ENCODE data around the gene MACROH2A2.
"Not testable (repeated sequence)": the region's sequence is repeated elsewhere in the genome, so short reads cannot be mapped to it uniquely, and the experiment has no call there.

Gene MACROH2A2

DNA sequence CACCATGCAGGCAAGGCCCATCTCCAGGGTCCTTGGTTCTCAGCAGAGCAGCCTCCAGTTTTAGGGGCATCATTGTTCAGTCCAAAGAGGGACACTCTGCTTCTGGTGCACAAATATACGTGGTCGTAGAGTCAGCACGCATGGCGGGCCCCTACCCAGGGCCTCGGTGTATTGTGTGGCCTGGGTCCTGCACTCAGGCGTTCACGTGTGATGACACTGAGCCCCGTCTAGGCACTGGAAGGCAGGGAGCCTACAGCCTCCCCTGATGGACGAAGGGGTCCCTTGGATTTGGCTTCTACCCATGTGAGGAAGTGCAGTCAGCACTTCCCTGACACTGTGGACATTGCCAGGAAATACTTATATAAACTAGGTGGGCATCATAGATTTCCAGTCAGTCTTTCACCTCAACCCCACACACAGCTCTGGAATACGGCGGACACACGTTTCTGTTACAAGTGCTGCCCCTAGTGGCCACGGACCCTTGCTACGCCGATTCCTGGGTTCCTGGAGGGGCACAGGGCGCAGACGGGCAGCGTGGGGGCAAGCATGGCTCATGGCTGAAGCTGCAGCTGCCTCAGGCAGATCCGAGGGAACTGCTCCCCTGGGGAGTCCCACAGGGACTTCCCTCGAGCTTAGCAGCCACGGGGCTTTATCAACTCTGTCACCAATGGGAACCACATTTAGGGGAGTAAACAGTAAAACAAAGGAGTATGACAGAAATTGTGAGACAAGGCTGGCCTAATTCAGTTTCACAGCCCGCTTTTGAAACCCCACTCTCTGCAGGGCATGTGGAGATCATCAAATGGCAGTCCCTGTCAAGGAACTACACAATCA is 54.5 kb downstream of the MACROH2A2 start:
- no peak for DNase-seq

DNA sequence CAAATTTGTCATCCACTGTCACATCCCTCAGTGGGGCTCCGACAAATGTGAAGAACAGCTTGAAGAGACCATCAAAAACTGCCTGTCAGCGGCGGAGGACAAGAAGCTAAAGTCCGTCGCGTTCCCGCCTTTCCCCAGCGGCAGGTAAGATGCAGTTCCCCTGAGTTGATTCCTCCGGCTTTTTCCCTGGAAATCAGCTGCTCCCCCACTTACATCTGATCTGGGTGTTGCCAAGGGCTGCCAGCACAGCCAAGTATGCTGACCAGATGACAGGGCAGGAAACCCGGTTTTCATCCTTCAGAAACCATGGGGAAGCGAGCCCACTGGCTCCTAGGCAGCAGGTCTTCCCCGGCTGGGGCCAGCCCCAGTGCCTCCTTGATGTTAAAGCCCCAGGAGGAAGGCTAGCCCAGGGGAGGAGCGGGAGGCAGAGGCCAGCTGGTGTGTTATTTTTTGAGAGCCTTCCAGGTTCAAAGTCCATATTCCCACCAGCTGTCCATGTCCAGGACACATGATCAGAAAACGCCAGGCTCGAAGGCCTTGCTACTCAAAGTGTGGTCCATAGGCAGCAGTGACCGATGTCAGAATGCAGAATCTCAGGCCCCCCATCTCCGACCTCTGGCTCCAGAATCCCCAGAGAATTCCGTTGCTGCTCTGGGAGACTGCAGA is 56.6 kb downstream of the MACROH2A2 start:
- no peak for DNase-seq

GRCh38 chr10:70111496-70111895 is 58.9 kb downstream of the MACROH2A2 start:
- DNase-seq, result no peak

GRCh38 chr10:70112071-70112470 is 59.4 kb downstream of the MACROH2A2 start:
- DNase-seq, result no peak

DNA sequence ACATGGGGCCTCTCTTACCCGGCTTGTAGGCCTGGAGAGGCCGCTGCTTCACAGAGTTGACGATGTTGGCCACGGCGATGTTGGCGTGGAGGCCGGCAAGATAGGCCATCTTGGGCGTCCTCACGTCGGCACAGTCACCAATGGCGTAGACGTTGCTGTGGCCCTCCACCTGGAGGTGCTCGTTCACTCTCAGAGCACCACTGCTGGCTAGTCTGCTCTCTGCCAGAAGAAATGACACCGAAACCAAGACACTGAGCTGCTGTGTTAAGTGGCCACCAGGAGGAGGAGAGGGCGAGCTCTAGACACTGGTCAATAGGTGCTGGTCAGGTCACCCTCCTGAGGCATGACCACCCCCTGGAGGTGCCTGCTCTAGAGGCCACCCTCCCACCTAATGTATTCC is 62.3 kb downstream of the MACROH2A2 start:
- DNase-seq, result no peak

DNA sequence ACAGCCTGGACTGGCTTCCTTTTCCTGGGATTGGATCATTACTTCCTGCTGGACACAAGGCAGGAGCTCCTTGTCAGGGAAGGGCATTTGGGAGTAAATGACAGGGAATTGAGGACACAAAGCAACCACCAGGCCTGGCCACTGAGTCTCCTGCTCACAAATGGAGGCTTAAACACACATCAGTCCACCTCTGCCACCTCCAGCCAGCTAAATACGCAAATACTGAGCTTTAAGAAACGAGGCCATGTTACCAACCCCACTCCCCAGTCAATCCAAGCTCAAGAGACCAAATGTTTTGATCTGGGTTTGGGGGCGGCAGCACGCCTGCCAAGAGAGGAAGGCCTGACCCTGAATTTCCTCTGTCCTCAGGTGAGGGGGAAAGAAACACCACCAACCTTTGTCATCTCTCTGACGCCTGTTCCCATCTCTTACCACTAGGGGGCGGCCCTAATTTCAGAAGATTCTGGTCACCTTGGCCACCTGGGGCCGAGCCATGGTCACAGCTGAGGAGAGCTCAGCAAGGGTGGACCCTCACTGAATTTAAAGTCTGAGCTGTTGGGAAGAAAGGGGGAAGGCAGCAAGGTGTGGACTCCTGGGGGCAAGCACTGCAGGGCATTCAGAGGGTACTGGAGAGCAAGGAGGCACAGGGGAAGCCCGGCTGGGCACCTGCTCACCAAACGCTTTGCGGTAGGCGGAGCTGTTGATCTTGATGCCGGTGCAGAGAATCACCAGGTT is 63.5 kb downstream of the MACROH2A2 start:
- DNase-seq, result peak; percentile 42

DNA sequence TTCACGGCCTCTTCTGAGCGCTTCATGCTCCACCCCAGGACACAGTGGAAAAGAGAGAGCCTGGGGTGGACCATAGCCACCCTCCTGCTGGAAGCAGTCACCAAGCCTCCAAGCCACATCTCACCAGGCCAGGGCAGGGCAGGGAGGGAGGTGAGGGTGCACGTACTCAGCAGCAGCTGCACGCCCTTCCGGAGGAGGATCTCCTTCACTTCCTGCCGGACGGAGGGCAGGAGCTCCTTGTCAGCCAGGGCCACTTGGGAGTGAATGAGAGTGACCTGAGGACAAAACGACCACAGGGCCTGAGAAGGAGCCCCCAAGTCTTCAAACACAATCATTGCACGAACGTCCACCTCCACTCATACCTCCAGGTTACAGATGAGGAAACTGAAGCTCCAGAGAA is 65.0 kb downstream of the MACROH2A2 start:
- DNase-seq, result no peak

DNA sequence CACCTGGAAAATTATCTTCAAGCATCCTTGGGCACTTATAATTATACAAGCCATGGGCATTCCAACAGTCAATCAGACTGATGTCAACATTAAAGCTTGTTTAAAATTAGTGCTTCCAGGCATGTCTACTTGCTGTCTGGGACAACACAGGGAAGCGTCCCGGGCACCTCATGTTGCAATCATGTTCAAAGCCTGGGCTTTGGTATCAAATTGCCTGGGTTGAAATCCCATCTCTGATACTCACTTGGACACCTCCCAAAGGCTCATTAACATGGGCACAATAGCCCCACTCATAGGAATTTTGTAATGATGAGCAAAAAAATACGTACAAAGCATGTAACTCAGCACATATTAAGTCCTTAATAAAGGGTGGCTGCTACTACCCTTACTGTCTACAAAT is 65.5 kb downstream of the MACROH2A2 start:
- no peak for DNase-seq

DNA sequence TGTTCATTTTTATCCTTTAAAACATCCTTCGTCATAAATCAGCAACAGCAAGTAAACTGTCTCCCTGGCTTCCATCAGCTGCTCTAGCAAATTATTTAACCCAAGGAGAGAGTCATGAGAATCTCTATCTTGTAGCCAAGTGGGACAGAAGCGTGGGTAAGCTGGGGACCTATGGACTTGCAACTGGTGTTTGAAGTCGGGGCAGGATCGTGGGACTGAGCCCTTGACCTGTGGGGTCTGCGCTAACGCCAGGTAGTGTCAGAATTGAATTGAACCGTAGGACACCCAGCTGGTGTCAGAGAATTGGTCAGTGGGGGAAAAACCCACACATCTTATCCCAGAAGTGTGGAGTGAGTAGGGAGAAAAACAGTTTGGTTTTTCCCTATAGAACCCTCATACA is 66.6 kb downstream of the MACROH2A2 start:
- DNase-seq, result no peak

GRCh38 chr10:70119623-70120022 is 67.0 kb downstream of the MACROH2A2 start:
- no peak for DNase-seq

- no peak for DNase-seq
Observed at GRCh38 chr10:70120417-70120816, 67.8 kb downstream of the MACROH2A2 start.

- no peak for DNase-seq
Observed at GRCh38 chr10:70121281-70121949, 68.8 kb downstream of the MACROH2A2 start.

GRCh38 chr10:70122742-70123141 is 70.1 kb downstream of the MACROH2A2 start:
- no peak for DNase-seq

- not testable (repeated sequence) for DNase-seq
Observed at GRCh38 chr10:70123166-70123565, 70.5 kb downstream of the MACROH2A2 start.

GRCh38 chr10:70123817-70124216 is 71.2 kb downstream of the MACROH2A2 start:
- DNase-seq, result no peak

DNA sequence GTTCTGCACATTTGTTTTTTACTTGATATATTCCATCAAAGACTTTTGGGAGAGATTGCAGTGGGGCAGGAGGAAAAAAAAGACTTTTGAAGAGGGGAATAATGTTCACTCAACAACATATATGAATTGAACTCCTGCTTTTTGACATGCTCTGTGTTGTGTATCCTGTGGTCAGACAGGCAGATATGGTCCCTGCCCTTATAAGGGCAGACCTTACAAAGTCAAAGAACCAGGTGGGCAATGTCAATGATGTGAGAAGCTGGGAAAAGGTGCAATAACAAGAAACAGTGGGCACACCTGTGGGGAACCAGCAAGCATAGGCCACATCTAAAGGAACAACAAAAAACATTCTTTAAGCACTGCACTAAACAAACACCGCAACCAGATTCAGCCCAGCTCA is 71.8 kb downstream of the MACROH2A2 start:
- DNase-seq, result no peak

DNA sequence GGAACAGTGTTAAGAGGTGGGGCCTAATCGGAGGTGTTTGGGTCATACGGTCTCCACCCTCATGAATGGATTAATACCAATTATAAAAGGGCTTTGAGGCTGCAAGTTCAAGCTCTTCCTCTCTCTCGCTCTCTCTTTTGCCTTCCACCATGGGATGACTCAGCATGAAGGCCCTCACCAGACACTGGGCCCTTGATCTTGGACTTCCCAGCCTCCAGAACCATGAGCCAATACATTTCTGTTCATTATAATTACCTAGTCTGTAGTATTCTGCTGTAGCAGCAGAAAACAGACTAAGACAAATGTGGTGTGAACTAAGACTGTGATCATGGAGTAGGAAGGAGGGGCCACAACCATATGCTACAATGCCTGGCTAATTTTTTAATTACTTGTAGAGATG is 72.3 kb downstream of the MACROH2A2 start:
- DNase-seq, result no peak

- no peak for DNase-seq
Observed at GRCh38 chr10:70125918-70126552, 73.4 kb downstream of the MACROH2A2 start.

DNA sequence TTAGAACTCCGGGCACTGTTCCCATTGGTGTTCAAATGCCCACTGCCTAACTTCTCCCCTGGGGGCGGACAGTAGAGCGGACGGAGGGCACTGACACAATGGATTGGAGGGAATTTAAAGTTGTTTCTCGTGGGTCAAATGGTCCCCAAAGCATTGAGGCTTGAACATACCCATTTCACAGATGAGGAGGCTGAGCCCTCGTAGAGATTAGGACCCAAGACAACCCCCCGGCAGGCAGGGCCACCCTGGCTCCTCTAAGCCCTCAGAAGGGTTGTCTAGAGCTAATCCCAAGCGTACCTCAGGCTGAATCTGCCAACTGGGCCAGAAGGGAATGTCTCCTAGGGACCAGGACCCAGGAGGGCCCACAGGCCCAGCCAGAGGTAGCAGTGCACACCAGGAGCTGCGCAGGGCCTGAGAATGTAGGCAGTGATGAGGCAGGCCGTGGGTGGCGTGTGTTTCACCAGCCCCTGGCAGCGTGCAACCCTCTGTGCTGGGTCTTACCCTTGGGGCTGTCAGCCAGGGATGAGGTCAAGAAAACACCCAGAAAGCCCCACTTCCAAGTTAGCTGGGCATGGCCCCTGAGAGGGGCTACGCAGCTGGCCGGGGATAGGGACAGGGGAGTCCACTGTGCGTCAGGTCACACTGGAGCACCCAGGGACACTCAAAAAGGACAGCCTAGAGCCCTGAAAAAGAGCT is 74.2 kb downstream of the MACROH2A2 start:
- DNase-seq, result no peak

DNA sequence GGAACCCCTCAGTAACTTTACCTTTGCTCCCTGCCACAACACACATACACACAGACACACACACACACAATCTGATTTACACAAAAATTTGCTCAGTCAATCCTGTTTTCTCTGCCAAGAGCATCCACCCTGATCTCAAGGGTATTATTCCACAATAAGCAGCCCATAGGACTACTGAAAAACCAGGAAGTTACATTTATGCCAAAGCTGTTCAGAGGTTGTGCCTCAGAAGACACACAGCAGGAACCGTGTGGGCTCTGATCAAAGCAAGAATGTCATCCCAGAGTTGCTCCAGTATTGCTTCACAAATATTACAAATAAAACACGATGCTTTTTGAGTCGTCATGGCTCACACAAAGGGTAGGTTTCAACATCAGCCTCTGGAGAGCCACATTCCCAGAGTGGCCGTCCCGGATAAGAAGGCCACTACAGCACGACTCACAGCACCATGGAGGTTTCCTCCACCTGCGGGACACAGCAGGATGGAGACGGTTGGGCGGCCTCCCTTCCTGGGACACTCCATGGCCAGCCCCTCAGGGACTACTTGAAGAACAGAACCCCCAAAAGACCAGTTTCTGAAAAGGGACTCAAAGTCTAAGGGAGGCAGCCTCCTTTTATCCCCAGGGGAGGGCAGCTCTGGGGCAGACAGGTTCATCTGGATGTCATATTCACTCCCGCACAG is 78.4 kb downstream of the MACROH2A2 start:
- no peak for DNase-seq

- no peak for DNase-seq
Observed at GRCh38 chr10:70131560-70131937, 78.9 kb downstream of the MACROH2A2 start.

Data from stimulated activated CD4-positive, alpha-beta T cell treated with anti-CD3 and anti-CD28 coated beads, Interleukin-12 subunit alpha, Interleukin-12 subunit beta, amount 100 ng/mL, for 4 hours (primary cell).